Measurements from ENCODE around the gene GPC6.

Gene GPC6

GRCh38 chr13:93805736-93806135 lies 579.1 kb downstream of the GPC6 start:
- no peak overlapping the region for H2AFZ ChIP-seq (ENCODE audit: low read length)
- no peaks in the 10 kb centered on the region for H3K9me3 ChIP-seq (ENCODE audit: low read length)
- TF ChIP-seq CTCF (IDR thresholded peaks at IDR 0.05; ENCODE audit: low read length) (no peak), EZH2 (IDR thresholded peaks at IDR 0.05; ENCODE audit: borderline replicate concordance, low read length) (no peak)
- no peaks in the 10 kb centered on the region; the same call in 1 of the 2 replicates for H3K27me3 ChIP-seq (ENCODE audit: insufficient read depth, low read length)
- no peak overlapping the region for H3K4me2 ChIP-seq (ENCODE audit: low read length)
- H3K4me1 ChIP-seq (ENCODE audit: insufficient read depth, low read length, severe bottlenecking) = no peaks in the 10 kb centered on the region
- no peaks in the 10 kb centered on the region for H3K79me2 ChIP-seq (ENCODE audit: insufficient read depth, low read length)
- H3K27ac ChIP-seq (ENCODE audit: low read depth, low read length, poor library complexity, severe bottlenecking) = no peak overlapping the region
- H3F3A ChIP-seq (ENCODE audit: insufficient read depth, low read length) = no peaks in the 10 kb centered on the region
- no peaks in the 10 kb centered on the region for H3K36me3 ChIP-seq (ENCODE audit: insufficient read depth, low read length)
- H3K9me2 ChIP-seq (ENCODE audit: low read depth, low read length) = no peaks in the 10 kb centered on the region
- H3K9ac ChIP-seq (ENCODE audit: low read length) = no peak overlapping the region
- no peak overlapping the region for H3K4me3 ChIP-seq (ENCODE audit: low read depth, low read length, poor library complexity, severe bottlenecking)
- no peaks in the 10 kb centered on the region for H4K20me1 ChIP-seq (ENCODE audit: insufficient read depth, low read length)

- Histone ChIP-seq H3K27me3 (ENCODE audit: insufficient read depth, low read length) (no peaks in the 10 kb centered on the region; the same call in 1 of the 2 replicates), H3K36me3 (ENCODE audit: insufficient read depth, low read length) (no peaks in the 10 kb centered on the region), H3K79me2 (ENCODE audit: insufficient read depth, low read length) (no peaks in the 10 kb centered on the region), H3K27ac (ENCODE audit: low read depth, low read length, poor library complexity, severe bottlenecking) (no peak overlapping the region), H2AFZ (ENCODE audit: low read length) (no peak overlapping the region), H3K9ac (ENCODE audit: low read length) (no peak overlapping the region), H3K9me3 (ENCODE audit: low read length) (no peaks in the 10 kb centered on the region), H3K4me2 (ENCODE audit: low read length) (no peak overlapping the region), H3K4me3 (ENCODE audit: low read depth, low read length, poor library complexity, severe bottlenecking) (no peak overlapping the region), H3K4me1 (ENCODE audit: insufficient read depth, low read length, severe bottlenecking) (no peaks in the 10 kb centered on the region), H3K9me2 (ENCODE audit: low read depth, low read length) (no peaks in the 10 kb centered on the region), H3F3A (ENCODE audit: insufficient read depth, low read length) (no peaks in the 10 kb centered on the region), H4K20me1 (ENCODE audit: insufficient read depth, low read length) (no peaks in the 10 kb centered on the region)
- TF ChIP-seq EZH2 (IDR thresholded peaks at IDR 0.05; ENCODE audit: borderline replicate concordance, low read length) (no peak), CTCF (IDR thresholded peaks at IDR 0.05; ENCODE audit: low read length) (no peak)
These were observed 580.3 kb downstream of the GPC6 start for GRCh38 chr13:93806861-93807260.

GRCh38 chr13:93810264-93810663 lies 583.7 kb downstream of the GPC6 start:
- Histone ChIP-seq H3F3A (ENCODE audit: insufficient read depth, low read length) (no peaks in the 10 kb centered on the region; the same call in 1 of the 2 replicates), H3K27ac (ENCODE audit: low read depth, low read length, poor library complexity, severe bottlenecking) (no peak overlapping the region), H2AFZ (ENCODE audit: low read length) (no peak overlapping the region), H3K4me2 (ENCODE audit: low read length) (no peak overlapping the region), H3K9me3 (ENCODE audit: low read length) (no peaks in the 10 kb centered on the region), H3K4me1 (ENCODE audit: insufficient read depth, low read length, severe bottlenecking) (no peaks in the 10 kb centered on the region), H3K4me3 (ENCODE audit: low read depth, low read length, poor library complexity, severe bottlenecking) (no peak overlapping the region), H4K20me1 (ENCODE audit: insufficient read depth, low read length) (no peaks in the 10 kb centered on the region), H3K9ac (ENCODE audit: low read length) (no peak overlapping the region), H3K9me2 (ENCODE audit: low read depth, low read length) (no peaks in the 10 kb centered on the region), H3K79me2 (ENCODE audit: insufficient read depth, low read length) (no peaks in the 10 kb centered on the region), H3K36me3 (ENCODE audit: insufficient read depth, low read length) (no peaks in the 10 kb centered on the region), H3K27me3 (ENCODE audit: insufficient read depth, low read length) (no peaks in the 10 kb centered on the region; the same call in 1 of the 2 replicates)
- TF ChIP-seq EZH2 (IDR thresholded peaks at IDR 0.05; ENCODE audit: borderline replicate concordance, low read length) (no peak), CTCF (IDR thresholded peaks at IDR 0.05; ENCODE audit: low read length) (no peak)

Measured in OCI-LY1 (cell line).